HG03039 (cell line): ENCODE results near the gene ZMIZ1.

Experiments used
- ATAC-seq: cut with Tn5 transposase; IDR thresholded peaks from one replicate; pipeline ENCODE4 v1.9.1; 2021; ENCODE audit warnings: mild to moderate bottlenecking, moderate library complexity; ENCODE audit not compliant: unreplicated experiment

Gene ZMIZ1

DNA sequence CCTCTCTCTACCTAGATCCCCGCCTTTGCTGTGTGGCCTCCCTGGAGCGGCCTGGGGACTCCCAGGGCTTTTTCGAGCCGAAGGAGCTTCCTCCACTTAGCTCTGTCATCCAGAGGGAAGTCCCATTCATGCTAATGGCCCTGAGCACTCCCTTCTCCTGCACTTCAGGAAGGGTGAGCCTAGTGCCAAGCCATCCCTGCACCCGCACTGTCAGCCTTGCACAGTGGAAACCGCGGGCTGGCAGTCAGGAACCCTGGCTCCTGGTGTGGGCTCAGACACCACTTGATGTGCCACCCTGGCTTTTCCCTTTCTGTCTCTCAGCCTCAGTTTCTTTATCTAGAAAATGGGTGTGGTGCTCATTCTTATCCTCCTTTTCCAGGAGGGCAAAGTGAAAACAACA lies 131.6 kb downstream of the ZMIZ1 start:
- no peak for ATAC-seq

DNA sequence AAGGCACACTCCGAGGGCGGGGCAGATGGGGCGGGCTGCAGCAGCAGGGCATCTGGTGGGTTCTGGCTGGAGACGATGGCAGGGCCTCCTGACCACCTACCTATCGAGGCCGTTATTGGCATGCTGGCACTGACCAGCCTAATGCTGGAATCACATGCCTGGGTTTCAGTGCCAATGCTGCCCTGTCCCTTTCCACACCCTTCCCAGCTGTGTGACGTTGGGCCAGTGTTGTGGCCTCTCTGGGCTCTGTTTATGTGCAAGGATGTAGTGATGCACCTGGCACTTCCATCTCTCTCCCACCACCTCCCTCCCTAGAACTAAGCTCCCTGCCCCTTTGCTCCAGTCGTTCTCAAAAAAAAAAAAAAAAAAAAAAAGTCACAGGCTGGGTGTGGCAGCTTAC lies 132.9 kb downstream of the ZMIZ1 start:
- no peak for ATAC-seq

DNA sequence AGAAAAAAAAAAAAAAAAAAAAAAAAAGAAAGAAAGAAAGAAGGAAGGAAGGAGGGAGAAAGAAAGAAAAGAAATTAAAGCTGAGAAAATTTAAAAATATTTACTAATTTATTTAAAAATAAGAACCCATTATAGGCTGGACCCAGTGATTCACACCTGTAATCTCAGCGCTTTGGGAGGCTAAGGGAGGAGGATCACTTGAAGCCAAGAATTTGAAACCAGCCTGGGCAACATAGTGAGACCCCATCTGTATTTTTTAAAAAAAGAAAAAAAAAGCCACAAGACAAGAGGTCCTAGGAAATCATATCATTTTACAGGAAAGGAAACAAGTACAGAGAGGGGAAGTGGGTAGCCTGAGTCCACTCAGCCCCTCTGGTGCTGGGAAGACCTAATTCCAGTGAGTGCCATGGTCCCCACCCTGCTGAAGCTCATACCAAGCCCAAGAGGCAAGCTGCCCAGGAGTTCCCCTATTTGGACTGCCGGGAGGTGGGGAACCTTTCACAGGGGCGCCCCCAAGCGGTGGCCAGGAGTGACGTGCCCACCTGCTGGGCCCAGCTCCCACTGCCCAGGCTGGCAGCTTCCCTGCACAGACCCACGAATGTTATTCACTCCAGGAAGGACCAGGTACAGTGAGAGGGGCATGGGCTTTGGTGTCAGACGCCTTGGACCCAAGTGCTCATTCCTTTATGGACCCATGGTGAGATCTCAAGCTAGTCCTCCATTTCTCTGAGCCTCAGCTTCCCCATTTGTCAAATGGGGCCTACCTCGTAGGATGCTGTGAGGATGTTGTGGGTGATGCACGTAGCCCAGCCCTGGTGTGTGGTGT lies 133.6 kb downstream of the ZMIZ1 start:
- ATAC-seq = no peak

DNA sequence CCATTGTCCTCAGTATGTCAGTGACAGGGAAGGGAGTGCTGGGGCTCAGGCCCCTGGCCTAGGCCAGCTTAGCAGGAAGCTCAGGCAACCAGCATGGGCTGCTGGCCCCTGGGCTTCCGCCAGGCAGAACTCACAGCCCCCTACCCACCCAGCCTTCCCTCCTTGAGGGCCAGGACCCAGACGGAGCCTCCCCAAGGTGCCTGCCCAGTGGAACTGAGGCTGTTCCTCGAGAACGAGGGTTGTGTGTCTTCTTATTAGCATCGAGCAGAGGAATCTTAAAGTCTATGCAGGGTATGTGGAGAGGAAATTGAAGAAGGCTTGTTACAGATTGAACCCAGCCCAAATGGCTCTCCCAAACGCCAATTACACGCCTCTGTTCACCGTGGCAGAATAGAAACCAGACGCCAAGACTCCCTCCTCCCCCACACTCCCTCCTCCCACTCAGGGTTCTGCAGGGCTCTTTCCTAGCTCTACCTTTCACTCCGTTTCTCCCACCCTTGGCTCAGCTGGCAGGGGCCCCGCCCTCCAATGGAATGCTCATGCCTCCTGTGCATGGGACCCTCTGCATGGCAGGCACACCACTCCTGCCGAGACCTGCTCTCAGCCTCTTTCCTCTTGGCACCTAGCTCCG lies 134.4 kb downstream of the ZMIZ1 start:
- ATAC-seq = no peak

- ATAC-seq = no peak
Observed at GRCh38 chr10:79203833-79204232, 135.1 kb downstream of the ZMIZ1 start.

GRCh38 chr10:79206300-79207095 lies 137.7 kb downstream of the ZMIZ1 start:
- ATAC-seq = no peak

DNA sequence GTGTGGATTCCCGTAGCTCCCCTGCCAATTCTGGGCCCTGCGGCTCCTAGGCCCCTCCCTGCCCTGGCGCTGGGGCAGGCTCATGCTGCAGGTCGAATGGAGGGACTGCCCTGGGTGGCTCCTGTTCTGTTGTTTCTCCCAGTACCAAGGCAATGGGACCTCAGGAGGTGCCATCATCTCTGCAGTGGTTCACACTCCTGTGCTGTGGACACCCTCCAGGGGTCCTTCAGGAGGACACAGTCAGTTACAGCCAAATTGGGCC lies 138.3 kb downstream of the ZMIZ1 start:
- ATAC-seq = no peak

- no peak for ATAC-seq
Observed at GRCh38 chr10:79207726-79208125, 139.0 kb downstream of the ZMIZ1 start.

DNA sequence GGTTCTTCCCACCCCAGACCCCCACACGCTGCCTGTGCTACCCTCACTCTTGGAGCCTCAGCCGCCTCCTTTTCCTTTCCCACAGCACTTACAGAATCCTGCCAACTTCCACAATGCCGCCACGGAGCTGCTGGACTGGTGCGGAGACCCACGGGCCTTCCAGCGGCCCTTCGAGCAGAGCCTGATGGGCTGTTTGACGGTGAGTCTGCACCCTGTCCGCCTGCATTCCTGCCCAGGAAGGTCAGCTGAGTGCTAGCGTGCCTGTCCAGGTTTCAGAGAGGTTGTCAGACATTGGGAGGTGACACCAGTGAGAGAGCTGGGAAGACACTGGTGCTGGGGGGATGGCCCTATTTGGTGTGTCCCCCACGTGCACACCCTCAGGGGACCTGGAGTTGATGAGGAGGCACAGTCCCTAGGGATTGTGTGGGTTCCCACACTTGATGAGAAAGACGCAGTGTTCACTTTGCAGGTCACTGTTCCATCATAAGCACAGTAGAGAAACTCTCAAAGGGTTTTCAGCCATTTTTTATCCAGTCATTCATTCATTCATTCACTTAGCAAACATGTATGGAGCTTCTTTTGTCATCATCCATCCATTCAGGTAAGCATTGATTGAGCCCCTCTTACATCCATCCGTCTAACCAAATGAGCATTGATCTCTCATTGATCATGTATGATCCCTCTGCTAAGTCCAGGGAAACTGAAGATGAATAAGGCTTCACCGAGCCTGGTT lies 139.7 kb downstream of the ZMIZ1 start:
- no peak for ATAC-seq

DNA sequence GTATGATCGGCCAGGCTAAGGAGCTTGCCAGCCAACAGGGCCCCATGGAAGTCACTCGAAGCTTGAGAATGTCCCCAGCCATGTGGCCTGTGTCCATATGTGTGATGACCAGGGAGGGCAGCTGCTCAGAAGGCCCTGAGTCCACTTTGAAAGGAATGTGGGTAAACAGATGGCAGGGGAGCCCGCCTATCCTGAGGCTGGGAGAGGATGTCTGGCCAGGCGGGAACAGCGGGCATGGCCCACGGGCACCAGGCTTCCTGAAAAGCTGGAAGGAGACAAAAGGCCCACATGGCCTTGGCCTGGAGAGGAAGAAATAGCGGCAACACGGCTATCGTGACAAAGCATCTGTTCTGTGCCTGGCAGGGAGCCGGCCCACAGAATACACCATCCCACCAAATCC lies 140.6 kb downstream of the ZMIZ1 start:
- ATAC-seq = no peak

DNA sequence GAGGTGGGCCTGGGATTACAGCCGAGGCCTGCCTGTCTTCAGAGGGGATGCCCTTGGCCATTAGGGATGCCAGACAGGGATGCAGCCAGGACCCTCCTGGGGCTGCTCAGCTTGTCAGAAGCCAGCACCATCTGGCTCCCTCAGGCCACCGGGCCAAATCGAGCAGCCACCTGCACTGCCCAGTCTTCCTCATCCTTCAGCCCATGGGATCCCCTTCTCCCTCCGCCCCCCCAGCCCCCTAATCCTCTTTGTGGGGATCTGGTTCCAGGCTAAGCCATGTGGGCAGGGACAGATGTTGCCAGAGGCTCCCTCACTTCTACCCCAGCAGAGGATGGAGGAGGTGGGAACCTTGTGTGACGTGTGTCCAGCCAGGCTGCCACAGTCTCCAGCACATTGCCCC lies 141.1 kb downstream of the ZMIZ1 start:
- no peak for ATAC-seq

DNA sequence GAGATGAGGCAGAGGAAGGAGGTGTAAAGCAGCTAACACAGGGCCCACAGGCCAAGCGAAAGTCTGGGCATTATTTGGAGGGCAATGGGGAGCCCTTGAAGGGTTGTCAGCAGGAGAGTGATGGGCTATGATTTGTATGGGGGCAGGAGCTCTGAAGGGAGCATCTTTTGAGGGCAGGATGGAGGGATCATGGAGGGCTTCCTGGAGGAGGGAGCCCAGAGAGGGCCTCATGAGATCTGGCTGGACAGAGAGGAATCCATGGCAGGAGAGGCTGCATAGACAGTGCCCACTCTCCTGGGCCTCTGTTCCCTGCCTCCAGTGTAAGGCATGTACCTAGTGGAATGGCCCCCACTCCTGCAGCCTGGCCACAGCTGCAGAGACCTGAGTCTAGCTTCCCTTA lies 141.9 kb downstream of the ZMIZ1 start:
- no peak for ATAC-seq

DNA sequence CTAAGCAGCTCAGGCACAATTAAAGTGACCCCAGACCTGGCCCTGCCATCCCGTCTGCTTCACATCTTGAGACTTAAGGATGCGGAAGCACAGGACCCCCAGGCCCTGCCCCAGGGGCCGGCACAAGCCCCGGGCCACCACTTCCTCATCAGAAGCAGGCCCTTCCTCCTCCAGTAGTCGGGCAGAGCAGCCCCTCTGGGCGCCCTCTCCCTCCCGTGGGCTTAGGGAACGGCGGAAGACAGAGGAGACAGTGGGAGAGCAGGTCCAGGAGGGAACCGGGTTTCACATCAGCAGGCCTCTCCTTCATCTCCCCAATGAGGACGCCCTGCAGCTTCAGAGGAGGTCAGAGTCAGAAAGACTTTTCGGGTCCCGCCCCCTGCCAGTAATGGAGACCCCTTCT lies 142.8 kb downstream of the ZMIZ1 start:
- ATAC-seq = no peak

- no peak for ATAC-seq
Observed at GRCh38 chr10:79215531-79215930, 146.8 kb downstream of the ZMIZ1 start.

DNA sequence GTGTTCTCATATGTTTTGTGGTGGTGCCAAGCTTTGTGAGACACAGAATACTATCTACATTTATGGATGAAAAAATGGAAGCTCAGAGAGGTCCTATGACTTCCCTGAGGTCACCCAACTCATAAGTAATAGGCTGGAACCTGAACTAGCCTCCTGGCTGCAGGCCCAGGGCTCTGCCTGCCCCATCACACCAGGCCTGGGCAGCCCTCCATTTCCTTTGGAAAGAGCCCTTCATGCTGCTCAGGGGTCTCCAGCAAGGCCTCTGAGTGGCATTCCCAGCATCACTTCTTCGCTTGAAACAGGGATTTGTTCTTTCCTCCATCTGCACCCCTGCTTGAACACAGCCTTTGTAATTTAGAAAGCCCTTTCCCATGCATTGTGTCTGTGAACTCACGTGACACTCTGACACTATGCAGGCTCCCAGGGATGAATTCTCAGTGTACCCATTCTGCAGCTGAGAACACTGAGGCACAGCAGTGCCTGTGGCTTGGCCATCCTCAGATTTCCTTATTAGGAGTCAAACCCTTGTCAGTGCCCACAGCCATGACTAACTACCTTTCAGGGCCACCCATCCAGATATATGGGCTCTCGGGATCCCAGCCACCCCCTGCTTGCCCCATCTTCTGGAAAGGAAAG lies 150.7 kb downstream of the ZMIZ1 start:
- ATAC-seq = no peak

DNA sequence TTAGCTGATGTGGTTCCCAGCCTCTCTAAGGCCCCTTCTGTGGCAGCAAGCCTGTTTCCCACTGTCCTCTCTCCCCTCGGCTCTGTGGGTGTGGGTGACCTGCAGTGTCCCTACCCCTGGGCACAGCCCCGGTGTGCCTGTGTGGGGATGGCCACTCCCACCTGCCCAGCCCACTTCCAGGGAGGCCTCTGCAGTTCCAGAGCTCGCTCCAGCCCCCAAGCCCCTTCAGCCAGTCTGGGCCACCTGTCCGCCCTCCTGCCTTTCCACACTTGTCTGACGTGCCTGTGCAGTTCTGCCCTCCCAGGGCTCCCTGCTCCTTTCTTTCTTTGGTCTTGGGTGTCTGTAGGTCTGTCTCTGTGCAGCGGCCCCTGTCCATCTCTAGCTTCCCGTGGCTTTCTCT lies 151.5 kb downstream of the ZMIZ1 start:
- no peak for ATAC-seq

- ATAC-seq = no peak
Observed at GRCh38 chr10:79221110-79222051, 152.6 kb downstream of the ZMIZ1 start.

DNA sequence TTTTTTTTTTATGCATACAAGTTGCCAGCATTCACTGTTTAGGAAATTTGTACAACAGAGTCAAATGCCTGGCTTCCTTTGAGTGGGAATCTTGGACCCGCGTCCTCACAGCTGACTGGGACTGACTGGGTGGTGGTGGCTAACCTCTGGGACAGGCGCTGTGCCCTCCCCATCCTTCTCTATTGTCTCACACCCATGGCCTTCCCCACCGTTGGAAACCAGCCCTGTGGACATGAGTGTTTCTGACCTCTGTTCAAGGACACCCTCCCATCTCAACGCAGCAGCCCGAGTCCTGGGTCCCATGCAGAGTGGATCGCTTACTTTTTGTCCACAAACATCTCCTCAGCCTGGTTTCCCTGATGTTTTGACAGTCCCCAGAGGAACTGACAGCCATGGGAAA lies 153.4 kb downstream of the ZMIZ1 start:
- ATAC-seq = no peak

GRCh38 chr10:79223091-79224048 lies 154.6 kb downstream of the ZMIZ1 start:
- no peak for ATAC-seq
